K562 (cell line): ENCODE measurements around the gene CAST. TPM values are rescaled to one million over a fixed set of nuclear protein-coding genes. Genes with fewer than 3 reads are reported as not detected.

Experiments
- GTF2B ChIP-seq: IDR thresholded peaks from 2 replicates; pipeline ENCODE4 v1.6.1; 2011; ENCODE audit not compliant: insufficient read length; ENCODE audit errors: extremely low read depth
- MGA ChIP-seq: fragments of 450-650 bp; IDR thresholded peaks from 2 replicates; pipeline ENCODE4 v1.6.1; 2016; ENCODE audit warnings: mild to moderate bottlenecking, moderate library complexity
- SOX6 ChIP-seq: fragments of 450-650 bp; IDR thresholded peaks from 2 replicates; pipeline ENCODE4 v1.6.1; 2014; ENCODE audit warnings: mild to moderate bottlenecking
- ZNF175 ChIP-seq: fragments of 200-800 bp; sonication (Bioruptor generic); IDR thresholded peaks from 2 replicates; pipeline ENCODE4 v1.6.1; 2016; ENCODE audit warnings: low read depth, mild to moderate bottlenecking, missing genetic modification characterization, missing compliant biosample characterization
- polyA plus RNA-seq, 8 experiments: library from polyadenylated mRNA; depleted of rRNA in 4 of 8; stranded (reverse) in 5 of 8; unstranded in 3 of 8; fragments of >200 nt; fragmentation: Nextera tagmentation in 2 of 8; fragmentation: Illumina TruSeq in 1 of 8; extraction: Ambion mirVana in 2 of 8; extraction: Trizol in 1 of 8; gene quantifications; 2 replicates each; pipeline versions ENCODE4 v1.2.1 to v1.2.3, GENCODE V29; 2011 to 2014; ENCODE audit warnings: inconsistent platforms in 1 of 8, missing spikeins in 1 of 8
- total RNA-seq, 7 experiments: library from RNA; depleted of rRNA in 6 of 7; stranded (reverse); fragments of >200 nt in 6 of 7; fragmentation: Illumina TruSeq in 2 of 7; extraction: Trizol in 2 of 7; gene quantifications; 2 replicates each; pipeline versions ENCODE4 v1.2.1 to v1.2.3, GENCODE V29; 2011 to 2021; ENCODE audit warnings: low replicate concordance in 1 of 7

CAST gene
- total and polyA plus RNA-seq, 9 of the 15 experiments (the other 6 are each of a cell fraction or from before 2014, with no cell fraction given): 55.5 to 136 (median 86.1) TPM

GRCh38 chr5:96726802-96727201 lies 64.6 kb downstream of the CAST start (continued):
- TF ChIP-seq MGA: peak; percentile 9; the same call in 1 of the 2 replicates
- peak; percentile 62; the same call in 1 of the 2 replicates for TF ChIP-seq SOX6
- TF ChIP-seq GTF2B: no peak
- peak; percentile 72; the same call in 1 of the 2 replicates for TF ChIP-seq ZNF175
